H1 (cell line): ENCODE results near the gene RSU1. TPM values are rescaled to one million over a fixed set of nuclear protein-coding genes. Genes with fewer than 3 reads are reported as not detected.

ENCODE experiments used
- CTCF ChIA-PET: fragments of 300-600 bp; sonication (Branson Sonifier 250); formaldehyde crosslinking; loops from one replicate; lab custom pipeline; 2021; ENCODE audit not compliant: partially characterized antibody; lab: Charles Lee
- POLR2A ChIA-PET: fragments of 300-600 bp; sonication (Branson Sonifier 250); formaldehyde crosslinking; loops from one replicate; lab custom pipeline; 2021; ENCODE audit warnings: inconsistent platforms; ENCODE audit not compliant: partially characterized antibody; lab: Charles Lee
- DNase-seq, 2 experiments: peaks; one replicate each; pipeline versions ENCODE4 v3.0.0 to v3.0.0-alpha.2; 2010 to 2022; ENCODE audit warnings: low spot score in 2 of 2, low read depth in 1 of 2, mixed read lengths in 1 of 2
- FAIRE-seq: peaks from 2 replicates; lab custom pipeline; 2011; peaks lifted over from hg19 to GRCh38; lab: Jason Lieb, UNC
- H2AFZ ChIP-seq: 2 replicates; pipeline ENCODE4 v1.8.1; 2012; ENCODE audit warnings: low read length, inconsistent platforms
- H2AK5ac ChIP-seq: 2 replicates; pipeline ENCODE4 v1.6.1; 2013; ENCODE audit warnings: low read depth, low read length
- H2BK120ac ChIP-seq: replicated peaks from 2 replicates; pipeline ENCODE3; 2013; ENCODE audit warnings: low read depth, low read length, inconsistent platforms
- H2BK12ac ChIP-seq: 2 replicates; pipeline ENCODE4 v1.6.1; 2013; ENCODE audit warnings: low read depth, low read length
- H2BK15ac ChIP-seq: 2 replicates; pipeline ENCODE4 v1.6.1; 2013; ENCODE audit warnings: low read length
- H2BK20ac ChIP-seq: 2 replicates; pipeline ENCODE4 v1.6.1; 2013; ENCODE audit warnings: low read length
- H2BK5ac ChIP-seq: 2 replicates; pipeline ENCODE4 v1.6.1; 2013; ENCODE audit warnings: low read depth, low read length
- H3K14ac ChIP-seq: 2 replicates; pipeline ENCODE4 v1.6.1; 2013; ENCODE audit warnings: inconsistent platforms; ENCODE audit not compliant: insufficient read length
- H3K18ac ChIP-seq: 2 replicates; pipeline ENCODE4 v1.6.1; 2013; ENCODE audit warnings: low read length; ENCODE audit errors: extremely low read depth
- H3K23ac ChIP-seq: 2 replicates; pipeline ENCODE4 v1.6.1; 2013; ENCODE audit warnings: inconsistent platforms; ENCODE audit not compliant: insufficient read length
- H3K23me2 ChIP-seq: 2 replicates; pipeline ENCODE4 v1.6.1; 2013; ENCODE audit warnings: low read depth, low read length
- H3K27ac ChIP-seq: 2 replicates; pipeline ENCODE4 v1.6.1; 2011; ENCODE audit warnings: low read depth, low read length, inconsistent platforms
- H3K27me3 ChIP-seq, 4 experiments: replicated peaks in 1 of 4; 1 replicate in 1 of 4; 2 replicates in 3 of 4; pipeline versions ENCODE4 v1.6.1 to v1.8.1; 2011 to 2013; ENCODE audit warnings: low read length in 3 of 4, mild to moderate bottlenecking in 3 of 4, inconsistent platforms in 2 of 4, mixed read lengths in 2 of 4, moderate library complexity in 1 of 4; ENCODE audit not compliant: control insufficient read depth in 3 of 4, insufficient read depth in 3 of 4; ENCODE audit errors: extremely low read depth in 1 of 4
- H3K36me3 ChIP-seq, 4 experiments: 2 replicates each; pipeline versions ENCODE4 v1.6.1 to v1.8.1; 2011 to 2013; ENCODE audit warnings: mild to moderate bottlenecking in 4 of 4, low read length in 3 of 4, moderate library complexity in 2 of 4, control low read depth in 1 of 4, inconsistent platforms in 1 of 4; ENCODE audit not compliant: insufficient read depth in 4 of 4, control insufficient read depth in 2 of 4
- H3K4ac ChIP-seq: replicated peaks from 2 replicates; pipeline ENCODE3; 2013; ENCODE audit warnings: low read length, low read depth, mixed read lengths, inconsistent platforms; ENCODE audit not compliant: insufficient read length
- H3K4me1 ChIP-seq, 4 experiments: replicated peaks in 1 of 4; 1 replicate in 1 of 4; 2 replicates in 3 of 4; pipeline versions ENCODE4 v1.6.1 to v1.8.1; 2011 to 2013; ENCODE audit warnings: low read length in 3 of 4, inconsistent platforms in 2 of 4, mixed read lengths in 1 of 4; ENCODE audit not compliant: insufficient read depth in 4 of 4, control insufficient read depth in 3 of 4
- H3K4me2 ChIP-seq, 2 experiments: 2 replicates each; pipeline versions ENCODE4 v1.6.1 to v1.8.1; 2011 to 2013; ENCODE audit warnings: low read depth in 2 of 2, low read length in 2 of 2, control low read depth in 1 of 2, inconsistent platforms in 1 of 2, mild to moderate bottlenecking in 1 of 2; ENCODE audit not compliant: insufficient read depth in 1 of 2
- H3K4me3 ChIP-seq, 4 experiments: fragments of 200-600, 300-600 bp in 1 of 4; sonication (generic), shearing (Covaris generic), sonication (Bioruptor Twin) in 1 of 4; 2 replicates each; pipeline versions ENCODE4 v1.5.1 to v1.8.1; 2011 to 2016; ENCODE audit warnings: low read length in 4 of 4, low read depth in 3 of 4, control low read depth in 2 of 4, inconsistent platforms in 2 of 4, mild to moderate bottlenecking in 2 of 4, mixed read lengths in 1 of 4, moderate library complexity in 1 of 4; ENCODE audit not compliant: insufficient read depth in 2 of 4; ENCODE audit errors: extremely low read depth in 1 of 4
- H3K56ac ChIP-seq: replicated peaks from 2 replicates; pipeline ENCODE3; 2013; ENCODE audit warnings: low read depth, mild to moderate bottlenecking, mixed read lengths, low read length, inconsistent platforms; ENCODE audit not compliant: insufficient read length
- H3K79me1 ChIP-seq: 2 replicates; pipeline ENCODE4 v1.6.1; 2013; ENCODE audit warnings: low read depth, low read length, control low read depth
- H3K79me2 ChIP-seq, 2 experiments: 2 replicates each; pipeline versions ENCODE4 v1.6.1 to v1.8.1; 2012 to 2013; ENCODE audit warnings: low read length in 2 of 2, mild to moderate bottlenecking in 2 of 2, inconsistent platforms in 1 of 2; ENCODE audit not compliant: insufficient read depth in 2 of 2, control insufficient read depth in 1 of 2
- H3K9ac ChIP-seq, 4 experiments: replicated peaks in 1 of 4; 1 replicate in 1 of 4; 2 replicates in 3 of 4; pipeline versions ENCODE4 v1.6.1 to v1.8.1; 2011 to 2013; ENCODE audit warnings: low read depth in 3 of 4, low read length in 3 of 4, control low read depth in 2 of 4, mild to moderate bottlenecking in 2 of 4, moderate library complexity in 2 of 4, inconsistent platforms in 1 of 4; ENCODE audit errors: extremely low read depth in 1 of 4
- H3K9me3 ChIP-seq, 2 experiments: 2 replicates each; pipeline versions ENCODE4 v1.6.1 to v1.8.1; 2012 to 2013; ENCODE audit warnings: mild to moderate bottlenecking in 2 of 2, moderate library complexity in 2 of 2, control low read depth in 1 of 2, inconsistent platforms in 1 of 2, low read depth in 1 of 2, low read length in 1 of 2, mixed read lengths in 1 of 2; ENCODE audit not compliant: insufficient read depth in 2 of 2
- H4K20me1 ChIP-seq, 2 experiments: replicated peaks in 1 of 2; 2 replicates each; pipeline versions ENCODE3 to v1.8.1; 2011 to 2013; ENCODE audit warnings: inconsistent platforms in 2 of 2, low read length in 2 of 2, mild to moderate bottlenecking in 1 of 2; ENCODE audit not compliant: insufficient read depth in 2 of 2, control insufficient read depth in 1 of 2
- H4K5ac ChIP-seq: 2 replicates; pipeline ENCODE4 v1.6.1; 2013; ENCODE audit warnings: low read length, low read depth, mixed read lengths, inconsistent platforms; ENCODE audit not compliant: insufficient read length
- H4K8ac ChIP-seq: 2 replicates; pipeline ENCODE4 v1.8.0; 2013; ENCODE audit warnings: mild to moderate bottlenecking, moderate library complexity, low read length, inconsistent platforms; ENCODE audit not compliant: insufficient read depth; ENCODE audit errors: extremely low read depth
- H4K91ac ChIP-seq: replicated peaks from 2 replicates; pipeline ENCODE3; 2013; ENCODE audit warnings: low read length, mixed read lengths, inconsistent platforms; ENCODE audit not compliant: insufficient read length
- HDAC2 ChIP-seq, 2 experiments: fragments of 300-600 bp in 1 of 2; sonication (generic) in 1 of 2; IDR thresholded peaks; 2 replicates each; pipeline ENCODE4 v1.6.1; 2011 to 2012; ENCODE audit warnings: low read depth in 2 of 2, low read length in 2 of 2, mild to moderate bottlenecking in 2 of 2, moderate library complexity in 2 of 2, borderline replicate concordance in 1 of 2, inconsistent platforms in 1 of 2
- RAD21 ChIP-seq, 2 experiments: IDR thresholded peaks in 1 of 2; conservative IDR thresholded peaks in 1 of 2; 2 replicates each; pipeline ENCODE4 v1.6.1; 2011; ENCODE audit warnings: low read depth in 2 of 2, low read length in 2 of 2, improper control_type of control experiment in 1 of 2, inconsistent platforms in 1 of 2, mild to moderate bottlenecking in 1 of 2, moderate library complexity in 1 of 2
- WGBS, 2 experiments: shearing (Covaris generic) in 1 of 2; methylation state at CpG; one replicate each; pipeline versions ENCODE4 v1.1.6 to v1.1.7; 2013 to 2015; ENCODE audit warnings: low lambda C conversion rate in 2 of 2, mixed read lengths in 2 of 2, inconsistent platforms in 1 of 2, low coverage in 1 of 2, missing lambda C conversion rate in 1 of 2; ENCODE audit not compliant: insufficient replicate concordance in 2 of 2, insufficient coverage in 1 of 2, insufficient read length in 1 of 2; ENCODE audit errors: extremely low coverage in 1 of 2, missing lambda C conversion rate in 1 of 2; 5-methylcytosine and 5-hydroxymethylcytosine counted together
- polyA plus RNA-seq, 7 experiments: library from polyadenylated mRNA; depleted of rRNA in 3 of 7; stranded (reverse) in 5 of 7; unstranded in 2 of 7; fragments of >200 nt in 5 of 7; fragments of 200-250 nt in 2 of 7; gene quantifications; 1 replicate in 5 of 7; 2 replicates in 1 of 7; 4 replicates in 1 of 7; pipeline versions ENCODE4 v1.2.1 to v1.2.3, GENCODE V29; 2011 to 2013; ENCODE audit warnings: missing spikeins in 2 of 7, mixed read lengths in 2 of 7
- total RNA-seq: library from RNA; stranded (reverse); fragmentation: NEBNext Ultra II Directional; extraction: Animal tissue kit (Norgen Biotek cat#: 25700); gene quantifications from 2 replicates; pipeline ENCODE4 v1.2.1, GENCODE V29; 2021
- TF ChIP-seq, protein P1 (sequence below): IDR thresholded peaks from 2 replicates; pipeline ENCODE4 v1.6.1; 2012; ENCODE audit warnings: low read length, inconsistent platforms
- TF ChIP-seq, protein P2 (sequence below), 3 experiments: IDR thresholded peaks; 1 replicate in 2 of 3; 2 replicates in 1 of 3; pipeline versions ENCODE4 v1.5.1 to v1.6.1; 2011; ENCODE audit warnings: low read length in 3 of 3, mild to moderate bottlenecking in 3 of 3, inconsistent platforms in 2 of 3, low read depth in 1 of 3, moderate library complexity in 1 of 3; ENCODE audit not compliant: insufficient read depth in 1 of 3; ENCODE audit errors: control extremely low read depth in 1 of 3

Gene RSU1
- total and polyA plus RNA-seq, 2 of the 8 experiments (the other 6 are each of a cell fraction or from before 2014, with no cell fraction given) = 50.0 to 68.2 TPM

DNA sequence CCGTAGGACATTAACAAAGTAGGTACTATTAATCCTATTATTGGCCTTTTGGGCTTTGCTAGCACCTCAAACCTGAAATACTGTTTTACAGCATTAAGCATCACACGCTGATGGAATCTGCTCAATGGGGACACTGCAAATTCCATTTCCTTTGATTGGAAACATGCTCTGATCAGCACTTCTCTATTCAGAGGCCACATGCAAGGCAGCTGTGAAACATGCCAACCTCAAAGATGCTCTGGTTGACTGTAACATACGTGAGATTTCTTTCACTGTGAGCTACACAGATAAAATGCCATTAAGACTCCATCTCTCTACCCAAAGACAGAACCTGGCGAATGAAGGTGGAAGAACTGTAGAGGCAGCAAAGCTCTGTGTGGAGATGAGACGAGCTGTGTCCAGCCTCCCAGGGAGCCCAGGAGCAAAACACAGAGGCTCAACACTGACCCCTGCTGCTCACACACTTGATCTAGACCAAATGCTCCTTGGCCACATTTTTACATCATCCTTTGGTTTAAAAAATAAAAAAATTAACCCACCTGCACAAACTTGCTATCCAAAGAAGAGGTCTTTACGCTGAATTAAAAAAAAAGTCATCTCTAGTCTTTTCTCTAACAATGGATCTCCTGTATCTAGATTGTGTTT, 8.0 kb downstream of the RSU1 start:
- Histone ChIP-seq H2BK120ac (no peak overlapping the region), H3K14ac (no peak overlapping the region), H2AFZ (no peak overlapping the region), H3K9me3 (no peaks in the 10 kb centered on the region), H2BK5ac (no peak overlapping the region), H3K27me3 (no peaks in the 10 kb centered on the region), H3K4me2 (no peak overlapping the region), H4K8ac (no peak overlapping the region), H3K79me2 (peaks cover 0 to 41% of the 10 kb centered on the region in 2 experiments; a peak in 3 of 4 replicates), H3K9ac (no peak overlapping the region), H3K27ac (no peak overlapping the region), H2BK20ac (no peak overlapping the region), H3K4ac (no peak overlapping the region), H3K36me3 (no peaks in the 10 kb centered on the region), H2BK15ac (no peak overlapping the region), H2AK5ac (no peak overlapping the region), H3K23me2 (no peaks in the 10 kb centered on the region), H3K23ac (no peak overlapping the region), H3K79me1 (no peaks in the 10 kb centered on the region), H4K5ac (no peak overlapping the region), H3K56ac (no peak overlapping the region), H3K4me3 (no peak overlapping the region), H4K20me1 (peaks cover 0 to 2% of the 10 kb centered on the region in 2 experiments), H2BK12ac (no peak overlapping the region), H3K4me1 (no peaks in the 10 kb centered on the region), H3K18ac (no peak overlapping the region), H4K91ac (no peak overlapping the region)
- peak in 1 of 2 experiments; percentile 74 for DNase-seq
- 83% methylated on average over 6 of the region's 6 CpGs; no CpG with 5 or more reads in 1 of the 2 experiments for whole genome bisulfite sequencing, 2 experiments
- ChIA-PET POLR2A (interaction anchor here (1.0 kb wide), 1 partner anchor 8 kb away, joined by 3 read pairs; the partner anchor contains the start of gene RSU1), CTCF (interaction anchor here (0.5 to 1.5 kb wide), 8 partner anchors 8 to 907 kb away, joined by 3 to 5 read pairs (median 3); partner anchors contain the start of gene RSU1)
- no peak for FAIRE-seq
- TF ChIP-seq, protein P1, sequence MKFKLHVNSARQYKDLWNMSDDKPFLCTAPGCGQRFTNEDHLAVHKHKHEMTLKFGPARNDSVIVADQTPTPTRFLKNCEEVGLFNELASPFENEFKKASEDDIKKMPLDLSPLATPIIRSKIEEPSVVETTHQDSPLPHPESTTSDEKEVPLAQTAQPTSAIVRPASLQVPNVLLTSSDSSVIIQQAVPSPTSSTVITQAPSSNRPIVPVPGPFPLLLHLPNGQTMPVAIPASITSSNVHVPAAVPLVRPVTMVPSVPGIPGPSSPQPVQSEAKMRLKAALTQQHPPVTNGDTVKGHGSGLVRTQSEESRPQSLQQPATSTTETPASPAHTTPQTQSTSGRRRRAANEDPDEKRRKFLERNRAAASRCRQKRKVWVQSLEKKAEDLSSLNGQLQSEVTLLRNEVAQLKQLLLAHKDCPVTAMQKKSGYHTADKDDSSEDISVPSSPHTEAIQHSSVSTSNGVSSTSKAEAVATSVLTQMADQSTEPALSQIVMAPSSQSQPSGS = 0 out of 2 replicates have a peak, but pooled peaks have one; percentile 38
- TF ChIP-seq HDAC2 (IDR thresholded peaks at IDR 0.05; ENCODE audit: borderline replicate concordance in 1 of 2, low read depth in 2 of 2, low read length in 2 of 2) (no peak), RAD21 (IDR thresholded peaks at IDR 0.05 in 1 of 2, conservative IDR thresholded peaks at IDR 0.05 in 1 of 2; ENCODE audit: low read depth in 2 of 2, low read length in 2 of 2) (peak; percentile 70 to 78)
- TF ChIP-seq, protein P2, sequence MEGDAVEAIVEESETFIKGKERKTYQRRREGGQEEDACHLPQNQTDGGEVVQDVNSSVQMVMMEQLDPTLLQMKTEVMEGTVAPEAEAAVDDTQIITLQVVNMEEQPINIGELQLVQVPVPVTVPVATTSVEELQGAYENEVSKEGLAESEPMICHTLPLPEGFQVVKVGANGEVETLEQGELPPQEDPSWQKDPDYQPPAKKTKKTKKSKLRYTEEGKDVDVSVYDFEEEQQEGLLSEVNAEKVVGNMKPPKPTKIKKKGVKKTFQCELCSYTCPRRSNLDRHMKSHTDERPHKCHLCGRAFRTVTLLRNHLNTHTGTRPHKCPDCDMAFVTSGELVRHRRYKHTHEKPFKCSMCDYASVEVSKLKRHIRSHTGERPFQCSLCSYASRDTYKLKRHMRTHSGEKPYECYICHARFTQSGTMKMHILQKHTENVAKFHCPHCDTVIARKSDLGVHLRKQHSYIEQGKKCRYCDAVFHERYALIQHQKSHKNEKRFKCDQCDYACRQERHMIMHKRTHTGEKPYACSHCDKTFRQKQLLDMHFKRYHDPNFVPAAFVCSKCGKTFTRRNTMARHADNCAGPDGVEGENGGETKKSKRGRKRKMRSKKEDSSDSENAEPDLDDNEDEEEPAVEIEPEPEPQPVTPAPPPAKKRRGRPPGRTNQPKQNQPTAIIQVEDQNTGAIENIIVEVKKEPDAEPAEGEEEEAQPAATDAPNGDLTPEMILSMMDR (IDR thresholded peaks at IDR 0.05; ENCODE audit: control extremely low read depth in 1 of 3, insufficient read depth in 1 of 3, low read depth in 1 of 3, low read length in 3 of 3) = peak; percentile 52 to 74 (median 71)
